ENCODE measurements around the gene ZNF565. TPM values are rescaled to one million over a fixed set of nuclear protein-coding genes. Genes with fewer than 3 reads are reported as not detected.
A peak's percentile ranks its signal among the peaks of the same experiment; 100 is the strongest.
"Not testable (repeated sequence)": the region's sequence is repeated elsewhere in the genome, so short reads cannot be mapped to it uniquely, and the experiment has no call there.

Gene ZNF565
- total RNA-seq, 1 experiment from 2014 or later: 3.0 TPM

DNA sequence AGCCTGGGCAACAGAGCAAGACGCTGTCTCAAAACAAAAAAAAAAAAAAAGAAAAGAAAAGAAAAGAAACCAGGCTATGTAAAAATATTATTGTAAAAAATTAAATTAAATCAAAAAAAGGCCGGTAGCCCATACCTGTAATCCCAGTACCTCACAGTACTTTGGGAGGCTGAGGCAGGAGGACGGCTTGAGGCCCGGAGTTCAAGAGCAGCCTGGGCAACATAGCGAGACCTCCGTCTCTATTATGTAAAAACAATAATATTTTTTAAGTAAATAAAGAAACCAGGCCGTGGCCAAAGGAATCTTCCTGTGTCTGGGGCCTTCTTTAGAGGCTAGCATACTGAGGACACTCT is 75.4 kb downstream of the ZNF565 start:
- ChIA-PET CTCF (no interaction called here), POLR2A (ENCODE audit: unreplicated experiment) (interaction anchor here (0.6 to 0.8 kb wide), 2 partner anchors 11 to 12 kb away, joined by 3 to 5 read pairs; no protein-coding TSS in a partner anchor)
- Histone ChIP-seq H3K9me2 (replicated peaks; ENCODE audit: low read length) (no peaks in the 10 kb centered on the region), H3K4me2 (ENCODE audit: low read length) (peak overlapping the region; percentile 94), H3K9ac (ENCODE audit: low read length) (peak overlapping the region; percentile 100), H3K27me3 (ENCODE audit: low read length) (no peaks in the 10 kb centered on the region), H3K9me3 (ENCODE audit: low read length) (no peaks in the 10 kb centered on the region), H3K27ac (ENCODE audit: low read length) (peak overlapping the region; percentile 99), H4K20me1 (ENCODE audit: low read length) (peaks cover 7% of the 10 kb centered on the region; the same call in 1 of the 2 replicates), H3K79me2 (ENCODE audit: low read length) (peaks cover 34% of the 10 kb centered on the region), H3K4me1 (ENCODE audit: insufficient read depth, low read length) (peaks cover 34% of the 10 kb centered on the region), H3F3A (ENCODE audit: low read length, unreplicated experiment) (no peaks in the 10 kb centered on the region), H3K36me3 (ENCODE audit: low read depth, low read length) (peaks cover 7% of the 10 kb centered on the region), H2AFZ (ENCODE audit: low read length) (peak overlapping the region; percentile 92), H3K4me3 (ENCODE audit: low read length) (peak overlapping the region; percentile 94)
- no TSS peak for BruUV-seq (replicated peaks)
- DNase-seq (no peak), ATAC-seq (no peak)
- intact Hi-C loops (cut with micrococcal nuclease): no loop called here
- no peak for TF ChIP-seq EZH2 (IDR thresholded peaks at IDR 0.05; ENCODE audit: low read length, unreplicated experiment)
- no peak for TF ChIP-seq EZH2phosphoT487 (IDR thresholded peaks at IDR 0.05; ENCODE audit: borderline replicate concordance, low read length)
- TF ChIP-seq, protein P1, sequence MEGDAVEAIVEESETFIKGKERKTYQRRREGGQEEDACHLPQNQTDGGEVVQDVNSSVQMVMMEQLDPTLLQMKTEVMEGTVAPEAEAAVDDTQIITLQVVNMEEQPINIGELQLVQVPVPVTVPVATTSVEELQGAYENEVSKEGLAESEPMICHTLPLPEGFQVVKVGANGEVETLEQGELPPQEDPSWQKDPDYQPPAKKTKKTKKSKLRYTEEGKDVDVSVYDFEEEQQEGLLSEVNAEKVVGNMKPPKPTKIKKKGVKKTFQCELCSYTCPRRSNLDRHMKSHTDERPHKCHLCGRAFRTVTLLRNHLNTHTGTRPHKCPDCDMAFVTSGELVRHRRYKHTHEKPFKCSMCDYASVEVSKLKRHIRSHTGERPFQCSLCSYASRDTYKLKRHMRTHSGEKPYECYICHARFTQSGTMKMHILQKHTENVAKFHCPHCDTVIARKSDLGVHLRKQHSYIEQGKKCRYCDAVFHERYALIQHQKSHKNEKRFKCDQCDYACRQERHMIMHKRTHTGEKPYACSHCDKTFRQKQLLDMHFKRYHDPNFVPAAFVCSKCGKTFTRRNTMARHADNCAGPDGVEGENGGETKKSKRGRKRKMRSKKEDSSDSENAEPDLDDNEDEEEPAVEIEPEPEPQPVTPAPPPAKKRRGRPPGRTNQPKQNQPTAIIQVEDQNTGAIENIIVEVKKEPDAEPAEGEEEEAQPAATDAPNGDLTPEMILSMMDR (conservative IDR thresholded peaks at IDR 0.05; ENCODE audit: low read depth, low read length): no peak

DNA sequence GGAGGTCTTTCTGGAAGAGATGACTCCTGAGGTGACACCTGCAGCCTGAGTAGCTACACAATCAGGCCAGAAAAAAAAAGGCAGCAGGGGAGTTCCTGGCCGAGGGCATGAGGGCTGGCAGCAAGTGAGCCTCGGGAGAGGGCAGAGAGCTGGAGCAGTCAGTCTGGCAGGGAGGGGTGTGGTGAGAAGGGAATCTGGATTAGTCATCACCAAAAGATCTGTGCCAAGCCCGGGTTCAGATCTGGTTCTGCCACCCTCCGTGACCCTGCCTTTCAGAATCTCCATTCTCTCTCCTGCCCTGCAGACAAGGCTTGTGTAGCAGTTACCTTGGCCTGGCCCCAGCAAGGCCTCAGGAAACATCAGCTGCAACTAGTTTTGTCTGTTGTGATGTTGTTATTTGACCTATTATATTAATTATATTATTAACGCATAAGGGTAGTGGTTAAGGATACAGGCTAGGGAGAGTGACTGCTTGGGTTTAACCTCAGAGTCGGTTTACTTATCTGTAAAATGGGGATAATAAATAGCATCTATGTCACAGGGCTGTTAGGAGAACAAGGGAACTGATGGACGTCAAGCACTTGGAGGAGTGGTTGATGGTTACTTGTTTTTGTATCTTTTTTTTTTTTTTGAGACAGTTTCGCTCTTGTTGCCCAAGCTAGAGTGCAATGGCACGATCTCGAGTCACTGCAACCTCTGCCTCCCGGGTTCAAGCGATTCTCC is 77.3 kb downstream of the ZNF565 start:
- ChIA-PET CTCF (interaction anchor here (1.0 kb wide), 1 partner anchor 9 kb away, joined by 3 read pairs; no protein-coding TSS in a partner anchor), POLR2A (ENCODE audit: unreplicated experiment) (interaction anchor here (0.6 kb wide), 2 partner anchors 77 to 397 kb away, joined by 3 to 4 read pairs; partner anchors contain the start of gene ZNF565)
- Histone ChIP-seq H3K4me3 (ENCODE audit: low read length) (peak overlapping the region; percentile 48), H3F3A (ENCODE audit: low read length, unreplicated experiment) (no peaks in the 10 kb centered on the region), H3K4me2 (ENCODE audit: low read length) (peak overlapping the region; percentile 73), H3K36me3 (ENCODE audit: low read depth, low read length) (no peaks in the 10 kb centered on the region), H3K79me2 (ENCODE audit: low read length) (peaks cover 24% of the 10 kb centered on the region), H3K27me3 (ENCODE audit: low read length) (no peaks in the 10 kb centered on the region), H3K27ac (ENCODE audit: low read length) (peak overlapping the region; percentile 91), H4K20me1 (ENCODE audit: low read length) (peaks cover 7% of the 10 kb centered on the region; the same call in 1 of the 2 replicates), H2AFZ (ENCODE audit: low read length) (peak overlapping the region; percentile 49; the same call in 1 of the 2 replicates), H3K9me2 (replicated peaks; ENCODE audit: low read length) (no peaks in the 10 kb centered on the region), H3K9me3 (ENCODE audit: low read length) (no peaks in the 10 kb centered on the region), H3K4me1 (ENCODE audit: insufficient read depth, low read length) (peaks cover 39% of the 10 kb centered on the region), H3K9ac (ENCODE audit: low read length) (peak overlapping the region; percentile 46; the same call in 1 of the 2 replicates)
- no TSS peak for BruUV-seq (replicated peaks)
- intact Hi-C loops (cut with micrococcal nuclease): no loop called here
- DNase-seq (peak; percentile 91), ATAC-seq (peak; percentile 34)
- TF ChIP-seq, protein P1 (conservative IDR thresholded peaks at IDR 0.05; ENCODE audit: low read depth, low read length): no peak
- TF ChIP-seq EZH2 (IDR thresholded peaks at IDR 0.05; ENCODE audit: low read length, unreplicated experiment): no peak
- TF ChIP-seq EZH2phosphoT487 (IDR thresholded peaks at IDR 0.05; ENCODE audit: borderline replicate concordance, low read length): no peak

DNA sequence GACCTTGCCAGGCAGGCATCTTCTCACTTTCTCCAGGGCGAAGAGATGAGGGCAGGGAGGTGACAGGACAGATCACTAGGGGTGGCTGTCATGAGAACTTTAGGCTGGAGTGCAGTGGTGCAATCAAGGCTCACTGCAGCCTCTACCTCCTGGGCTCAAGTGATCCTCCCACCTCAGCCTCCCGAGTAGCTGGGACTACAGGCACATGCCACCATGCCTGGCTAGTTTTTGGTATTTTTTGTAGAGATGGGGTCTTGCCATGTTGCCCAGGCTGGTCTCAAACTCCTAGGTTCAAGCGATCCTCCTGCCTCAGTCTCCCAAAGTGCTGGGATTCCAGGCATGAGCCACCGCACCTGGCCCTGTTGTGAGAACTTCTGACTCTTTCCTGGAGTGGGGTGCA is 79.6 kb downstream of the ZNF565 start:
- H2AFZ ChIP-seq (ENCODE audit: low read length); H3F3A ChIP-seq (ENCODE audit: low read length, unreplicated experiment); intact Hi-C loops (cut with micrococcal nuclease); H4K20me1 ChIP-seq (ENCODE audit: low read length); H3K27ac ChIP-seq (ENCODE audit: low read length); H3K79me2 ChIP-seq (ENCODE audit: low read length); ATAC-seq; H3K27me3 ChIP-seq (ENCODE audit: low read length); H3K9me2 ChIP-seq (replicated peaks; ENCODE audit: low read length); POLR2A ChIA-PET (ENCODE audit: unreplicated experiment); BruUV-seq (replicated peaks); DNase-seq; CTCF ChIA-PET; H3K9me3 ChIP-seq (ENCODE audit: low read length); H3K9ac ChIP-seq (ENCODE audit: low read length); H3K4me2 ChIP-seq (ENCODE audit: low read length); H3K36me3 ChIP-seq (ENCODE audit: low read depth, low read length); H3K4me3 ChIP-seq (ENCODE audit: low read length): not testable (repeated sequence)
- peaks cover 39% of the 10 kb centered on the region for H3K4me1 ChIP-seq (ENCODE audit: insufficient read depth, low read length)

Other genes starting within 250 kb of the ZNF565 start
- 24.5 and 38.1 TPM in 2 replicates for gene SDHAF1, start 219.5 kb downstream of the ZNF565 start, total RNA-seq (2014; rRNA removed)
- 0.77 and 1.9 TPM in 2 replicates for gene SYNE4, start 205.9 kb downstream of the ZNF565 start, total RNA-seq (2014; rRNA removed)
- 38.4 and 39.3 TPM in 2 replicates for gene ALKBH6, start 200.5 kb downstream of the ZNF565 start, total RNA-seq (2014; rRNA removed)
- gene CLIP3, start 181.8 kb downstream of the ZNF565 start, total RNA-seq (2014; rRNA removed): 0.07 TPM in 1 of 2 replicates, not detected in the other
- 0.95 and 2.1 TPM in 2 replicates for gene THAP8, start 160.4 kb downstream of the ZNF565 start, total RNA-seq (2014; rRNA removed)
- gene WDR62, start 159.8 kb downstream of the ZNF565 start, total RNA-seq (2014; rRNA removed): 13.3 and 13.9 TPM in 2 replicates
- not detected in 2 replicates for gene OVOL3, start 103.5 kb downstream of the ZNF565 start, total RNA-seq (2014; rRNA removed)
- 191 and 250 TPM in 2 replicates for gene POLR2I, start 99.8 kb downstream of the ZNF565 start, total RNA-seq (2014; rRNA removed)
- 260 and 332 TPM in 2 replicates for gene TBCB, start 99.2 kb downstream of the ZNF565 start, total RNA-seq (2014; rRNA removed)
- gene CAPNS1, start 74.6 kb downstream of the ZNF565 start, total RNA-seq (2014; rRNA removed): 329 and 339 TPM in 2 replicates
- not detected in 2 replicates for gene COX7A1, start 62.2 kb downstream of the ZNF565 start, total RNA-seq (2014; rRNA removed)
- gene ZNF146, start 441 bp upstream of the ZNF565 start, total RNA-seq (2014; rRNA removed): 78.4 and 83.1 TPM in 2 replicates
- gene ZFP14, start 164.5 kb upstream of the ZNF565 start, total RNA-seq (2014; rRNA removed): 0.40 and 0.73 TPM in 2 replicates
- 0.35 and 0.36 TPM in 2 replicates for gene ZFP82, start 204.0 kb upstream of the ZNF565 start, total RNA-seq (2014; rRNA removed)

All from PC-3 (cell line).